HG02571 (cell line): Measurements from ENCODE around the gene SPATS1.

Source experiments
- ATAC-seq: cut with Tn5 transposase; IDR thresholded peaks from one replicate; pipeline ENCODE4 v1.9.1; 2021; ENCODE audit warnings: mild to moderate bottlenecking, moderate library complexity; ENCODE audit not compliant: unreplicated experiment

Gene SPATS1

GRCh38 chr6:44342489-44342888 lies at the start of gene SPATS1:
TSS of gene SPATS1 (plus strand) at chr6:44342650. CDS start at chr6:44343096, 446 bp downstream.
- no peak for ATAC-seq

DNA sequence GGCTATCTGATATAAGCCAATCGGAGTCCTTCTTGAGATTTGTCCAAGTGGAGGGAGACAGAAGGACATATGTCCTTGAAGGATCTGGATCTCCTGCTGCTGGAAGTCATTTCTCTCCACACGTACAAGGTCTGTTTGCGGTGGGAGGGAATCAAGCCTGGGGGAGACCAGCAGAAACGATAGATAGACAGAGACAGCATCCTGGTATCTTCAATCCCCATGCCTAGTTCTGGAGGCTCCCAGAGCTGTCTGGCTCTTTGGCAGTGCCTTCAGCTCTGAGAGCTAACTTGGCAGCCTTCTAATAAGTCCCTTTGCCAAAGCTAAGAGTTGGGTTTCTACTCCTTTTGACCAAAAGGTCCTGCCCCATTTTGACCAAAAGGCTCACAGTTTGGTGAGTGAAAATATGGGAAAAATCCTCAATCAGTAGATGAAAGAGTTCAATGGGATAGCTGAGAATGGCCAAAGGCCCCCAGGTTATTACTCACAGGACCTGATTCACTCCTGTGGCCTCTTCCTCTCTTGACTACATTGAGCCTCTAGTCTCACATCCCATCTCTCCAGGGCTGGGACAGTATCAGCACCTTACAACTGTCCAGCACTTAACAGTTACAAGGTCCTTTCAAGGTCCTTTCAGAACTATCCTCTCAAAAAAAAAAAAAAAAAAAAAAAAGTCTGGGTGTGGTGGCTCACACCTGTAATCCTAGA lies 49.6 kb upstream of the SPATS1 start:
- ATAC-seq, result no peak

DNA sequence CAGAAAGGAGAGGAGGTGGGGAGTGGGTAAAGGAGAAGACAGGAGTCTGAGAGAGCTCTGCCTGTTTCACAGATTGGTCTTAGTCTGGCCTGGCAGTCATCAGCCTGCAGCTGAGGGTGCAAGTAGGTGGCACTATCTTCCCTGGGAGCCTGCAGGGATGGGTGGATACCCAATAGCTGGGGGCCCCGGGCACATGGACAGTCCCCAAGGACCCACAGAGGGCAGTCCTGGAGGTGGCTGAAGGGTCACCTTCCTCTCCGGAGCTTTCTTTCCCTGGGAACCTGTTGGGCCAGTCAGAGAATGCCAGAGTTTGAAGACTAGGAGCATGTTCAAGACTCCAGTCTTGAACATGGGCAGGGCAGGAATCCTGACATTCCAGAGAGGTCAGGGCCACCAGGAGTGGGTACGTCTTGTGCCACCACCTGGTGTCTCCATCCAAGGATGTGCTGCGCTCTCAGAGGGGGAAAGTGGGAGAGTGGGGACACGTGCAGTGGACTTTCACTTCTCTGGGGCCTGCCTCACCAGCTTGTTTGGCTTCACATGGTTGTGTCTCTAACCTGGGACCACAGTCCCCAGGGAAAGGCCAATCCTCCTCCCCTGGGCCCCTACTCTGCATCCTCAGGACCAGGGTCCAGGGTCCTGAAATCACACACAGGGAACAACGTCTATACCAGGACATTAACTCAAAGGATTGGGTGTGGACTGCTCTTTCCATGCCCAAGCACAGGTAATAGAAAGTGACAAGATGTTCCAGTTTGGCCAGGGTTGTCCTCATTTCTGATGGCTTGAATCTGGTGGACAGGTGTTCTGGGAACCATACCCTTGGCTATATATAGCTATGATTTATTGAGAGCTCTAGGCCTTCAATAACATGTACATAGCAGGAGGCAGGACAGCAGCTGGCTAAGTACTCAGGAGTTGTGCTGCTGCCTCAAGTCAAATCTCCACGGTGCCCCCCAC lies 47.3 kb upstream of the SPATS1 start:
- no peak for ATAC-seq

DNA sequence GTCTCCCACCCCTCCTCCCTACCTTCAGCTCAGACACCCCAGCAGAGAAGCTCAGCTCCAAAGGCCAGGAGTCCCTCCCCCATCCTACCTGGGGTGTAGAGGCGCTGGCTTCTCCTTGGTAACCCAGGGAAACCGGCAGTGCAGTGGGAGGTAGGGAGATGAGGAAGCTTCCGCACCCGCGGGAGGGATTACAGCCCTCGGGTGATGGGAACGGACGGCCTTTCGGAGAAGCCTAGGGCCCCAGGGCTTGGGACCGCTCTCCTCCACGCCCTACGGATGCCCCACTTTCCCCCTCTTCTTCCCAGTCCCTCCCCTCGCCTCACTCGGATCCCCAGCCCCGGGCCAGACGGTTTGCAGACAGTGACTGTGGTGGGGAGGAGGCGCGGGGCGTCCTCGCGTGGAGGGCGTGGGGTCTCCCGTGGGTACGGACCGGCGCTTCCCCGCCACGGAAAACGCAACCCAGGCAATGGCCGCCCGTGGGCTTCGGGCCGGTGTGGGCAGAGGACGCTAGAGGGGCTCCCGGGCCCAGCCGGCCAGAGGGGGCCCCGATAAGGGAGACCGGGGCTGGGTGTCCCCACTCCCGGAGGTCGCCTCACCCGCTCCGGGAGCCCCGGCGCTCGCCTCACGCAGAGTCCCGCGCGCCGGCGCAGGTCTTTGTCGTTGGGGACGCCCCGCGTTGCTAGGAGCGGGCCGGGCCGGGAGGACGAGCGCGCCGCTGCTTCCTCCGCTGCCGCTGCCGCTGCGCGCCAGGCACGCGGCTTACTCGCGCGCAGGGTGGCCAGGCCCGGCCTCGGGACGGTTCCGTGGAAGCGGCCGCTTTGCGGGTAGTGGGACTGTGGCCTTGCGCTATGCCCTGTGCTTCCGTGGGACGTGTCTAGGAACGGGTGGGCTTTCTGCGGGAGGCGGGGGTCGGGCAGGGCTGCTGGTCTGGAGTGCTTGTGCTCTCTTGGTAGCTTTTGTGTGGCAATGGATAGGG lies 45.1 kb upstream of the SPATS1 start:
- no peak for ATAC-seq

- ATAC-seq, result no peak
Observed at GRCh38 chr6:44298055-44298803, 44.2 kb upstream of the SPATS1 start.

- no peak for ATAC-seq
Observed at GRCh38 chr6:44298864-44299263, 43.6 kb upstream of the SPATS1 start.

DNA sequence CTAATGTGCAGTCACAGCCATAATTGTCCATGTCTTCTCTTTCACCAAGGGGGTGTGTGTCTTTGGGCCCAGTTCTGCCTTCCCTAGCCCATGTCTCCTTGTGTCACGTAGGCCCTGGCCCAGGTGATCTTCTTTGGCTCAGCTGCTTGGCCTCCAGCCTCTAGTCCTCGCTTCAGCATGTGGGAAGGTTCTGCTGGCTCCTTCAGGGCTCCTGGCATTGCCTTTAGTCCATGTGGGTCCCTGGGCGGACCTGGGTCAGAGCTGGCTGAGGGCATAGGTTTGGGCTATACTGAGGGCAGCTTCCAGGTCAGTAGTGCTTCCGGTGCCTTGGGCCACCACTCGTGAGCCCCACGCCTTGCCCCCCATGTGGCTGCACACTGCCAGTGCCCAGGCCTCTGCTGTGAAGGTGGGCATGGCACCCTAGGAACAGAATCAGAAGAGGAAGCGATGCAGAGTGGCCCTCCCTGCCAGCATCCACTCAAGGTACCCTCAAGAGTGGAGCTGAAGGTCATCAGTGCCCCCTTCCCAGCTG lies 42.1 kb upstream of the SPATS1 start:
- no peak for ATAC-seq

GRCh38 chr6:44301106-44301505 lies 41.3 kb upstream of the SPATS1 start:
- no peak for ATAC-seq

DNA sequence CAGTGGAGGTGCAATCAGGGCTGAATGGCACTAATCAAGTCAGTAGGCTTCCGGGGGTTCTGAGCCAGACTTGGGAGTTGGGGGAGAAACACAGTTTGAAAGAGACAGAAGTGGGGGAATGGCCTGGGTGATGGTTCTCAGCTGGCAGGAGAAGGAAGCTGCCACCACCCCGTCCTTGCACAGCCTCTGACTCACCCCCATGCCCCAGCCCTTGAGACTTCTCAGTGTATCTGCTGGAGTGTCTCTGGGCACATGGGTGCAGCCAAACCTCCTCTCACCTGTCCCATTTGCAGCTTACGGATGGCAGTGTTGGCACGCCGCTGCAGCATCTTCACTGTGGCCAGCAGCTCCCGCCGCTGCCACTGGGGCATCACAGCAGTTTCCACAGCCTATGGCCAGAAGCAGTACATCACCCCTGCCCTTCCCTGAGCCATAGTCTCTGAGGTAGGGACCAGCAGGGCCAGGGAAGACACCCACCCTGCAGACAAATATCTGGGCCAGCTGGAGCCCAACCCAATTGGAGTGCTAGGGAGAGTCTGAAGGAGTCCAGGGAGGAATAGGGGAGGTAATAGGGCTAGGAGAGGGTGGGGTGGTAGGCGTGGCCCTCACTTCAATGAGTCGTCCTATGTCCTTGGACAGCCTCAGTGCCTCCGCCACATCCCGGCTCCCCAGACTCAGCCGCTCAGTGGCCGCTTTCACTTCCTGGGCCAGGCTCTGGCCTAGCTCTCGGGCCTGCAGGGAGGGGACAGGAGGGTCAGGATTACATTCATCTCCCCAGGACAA lies 40.5 kb upstream of the SPATS1 start:
- ATAC-seq, result no peak

- ATAC-seq, result no peak
Observed at GRCh38 chr6:44302856-44303255, 39.6 kb upstream of the SPATS1 start.

DNA sequence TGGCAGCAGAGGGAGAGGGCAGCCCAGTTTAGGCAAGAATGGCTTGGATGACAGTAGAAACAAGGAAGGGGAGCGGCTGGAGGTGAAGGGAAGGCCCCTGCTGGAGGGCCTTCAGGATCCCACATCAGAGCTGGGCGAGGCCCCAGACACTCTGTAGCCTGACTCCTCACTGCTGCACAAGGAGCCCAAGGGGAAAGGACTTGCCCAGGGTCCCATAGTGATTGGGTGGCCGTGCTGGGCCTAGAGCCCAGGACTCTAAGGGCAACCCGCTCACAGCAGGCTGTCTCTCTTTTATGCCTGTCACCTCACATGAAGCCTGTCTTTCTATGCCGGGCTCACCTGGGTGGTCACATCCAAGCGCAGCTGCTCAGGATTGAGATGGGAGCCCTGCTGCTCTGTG lies 38.6 kb upstream of the SPATS1 start:
- no peak for ATAC-seq

GRCh38 chr6:44304282-44305199 lies 37.9 kb upstream of the SPATS1 start:
- no peak for ATAC-seq

DNA sequence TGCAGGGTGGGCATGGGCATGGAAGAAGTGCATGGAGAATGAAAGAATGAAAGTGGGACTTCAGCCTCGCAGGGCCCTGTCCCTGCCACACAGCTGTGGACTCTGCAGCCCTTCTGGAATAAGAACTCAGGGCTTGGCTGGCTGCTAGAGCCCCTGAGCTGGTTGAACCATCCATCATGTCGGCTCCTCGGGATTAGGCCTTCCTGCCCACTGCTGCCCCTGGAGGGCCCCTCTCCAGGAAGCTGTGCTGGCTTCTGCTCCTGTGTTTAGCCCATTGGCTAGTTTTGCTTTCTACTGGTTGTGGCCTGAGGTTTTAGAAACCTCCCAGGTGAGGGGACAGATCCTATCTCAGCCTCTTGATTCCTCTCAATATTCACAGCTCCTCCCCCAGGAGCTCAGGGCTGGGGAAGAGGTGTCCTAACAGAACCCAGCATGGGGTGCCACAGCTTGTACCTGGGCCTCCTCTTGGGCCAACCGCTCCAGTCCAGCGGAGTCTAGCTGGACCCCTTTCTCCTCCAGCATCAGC lies 37.2 kb upstream of the SPATS1 start:
- ATAC-seq, result no peak

DNA sequence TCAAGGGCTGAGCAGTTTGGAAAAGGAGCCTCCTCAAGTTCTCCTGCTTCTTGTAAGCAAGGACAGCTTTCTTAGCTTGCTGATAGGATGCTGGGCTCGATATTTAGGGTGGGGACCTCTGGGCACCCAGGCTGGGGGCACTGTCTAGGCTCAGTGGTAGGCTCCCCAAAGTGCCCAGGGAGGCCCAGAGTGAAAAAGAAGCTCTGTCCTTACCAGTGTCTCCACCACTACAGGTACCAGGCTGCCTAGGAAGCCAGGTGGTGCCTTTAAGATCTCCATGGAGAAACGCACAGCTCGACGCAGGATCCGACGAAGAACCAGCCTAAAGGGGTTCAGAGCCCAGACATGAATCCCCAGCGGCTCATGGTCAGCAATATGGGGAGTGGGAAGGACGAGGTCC lies 35.7 kb upstream of the SPATS1 start:
- no peak for ATAC-seq

DNA sequence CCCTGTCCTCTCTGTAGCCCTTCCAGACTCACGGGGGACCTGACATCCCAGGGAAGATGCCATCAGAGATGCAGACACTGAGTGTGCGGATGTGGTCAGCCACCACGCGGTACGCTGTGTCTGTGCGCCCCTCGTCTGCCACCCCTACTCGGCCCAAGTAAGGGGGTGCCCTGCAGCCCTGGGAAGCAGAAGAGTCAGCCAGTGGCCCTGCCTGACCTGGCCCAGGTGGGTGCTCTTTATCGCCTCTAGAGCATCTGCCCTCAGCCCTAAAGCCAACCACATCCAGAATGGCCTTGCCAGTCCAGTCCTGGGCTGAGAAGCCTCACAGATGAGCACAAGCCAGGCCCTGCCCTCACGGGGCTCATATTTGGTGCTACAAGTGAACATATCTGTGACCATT lies 35.2 kb upstream of the SPATS1 start:
- ATAC-seq, result no peak

DNA sequence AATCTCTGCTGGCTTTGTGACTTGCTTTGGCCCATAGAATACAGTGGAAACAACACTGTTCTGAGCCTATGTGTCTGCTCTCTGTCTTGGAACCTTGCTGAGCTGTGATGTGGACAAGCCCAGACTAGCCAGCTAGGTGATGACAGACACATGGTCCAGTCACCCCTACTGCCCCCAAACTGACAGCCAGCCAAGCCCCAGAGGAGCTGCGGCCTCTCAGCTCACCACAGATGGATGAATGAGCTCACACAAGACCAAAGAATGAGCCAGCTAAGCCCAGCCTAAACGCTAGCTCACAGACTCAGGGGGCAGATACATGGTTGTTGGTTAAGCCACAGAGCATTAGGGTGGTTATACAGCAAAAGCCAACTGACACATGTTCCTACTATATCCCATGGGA lies 33.4 kb upstream of the SPATS1 start:
- no peak for ATAC-seq

- no peak for ATAC-seq
Observed at GRCh38 chr6:44309631-44310030, 32.8 kb upstream of the SPATS1 start.

DNA sequence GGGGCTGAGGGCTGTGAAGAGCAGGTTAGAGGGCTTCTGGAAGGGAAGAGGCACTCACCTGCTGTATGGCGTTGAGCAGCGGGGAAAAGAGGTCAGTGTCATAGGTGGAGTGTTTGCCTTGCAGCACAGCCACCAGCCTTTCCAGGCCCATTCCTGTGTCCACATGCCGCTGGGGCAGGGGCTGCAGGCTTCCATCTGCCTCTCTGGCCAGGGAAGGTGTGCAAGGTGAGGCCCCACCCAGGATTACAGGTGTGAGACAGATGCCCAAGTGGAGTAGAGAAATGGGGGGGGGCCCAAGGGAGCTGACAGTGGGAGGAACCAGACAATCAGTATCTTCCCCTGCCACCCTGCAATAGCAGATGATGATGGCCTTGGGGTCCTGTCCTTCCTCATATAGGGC lies 32.2 kb upstream of the SPATS1 start:
- no peak for ATAC-seq
